ENCODE data around the gene SERTM1. TPM values are rescaled to one million over a fixed set of nuclear protein-coding genes. Genes with fewer than 3 reads are reported as not detected.

Gene SERTM1
- total RNA-seq, 1 experiment from 2014 or later, result 1.3 TPM

Other genes starting within 250 kb of the SERTM1 start
- 2.7 to 3.8 TPM (median 3.4 TPM) in 3 replicates for gene CCNA1, start 241.5 kb upstream of the SERTM1 start, total RNA-seq (2021)
- 6.6 to 9.2 TPM (median 7.7 TPM) in 3 replicates for gene RFXAP, start 145.2 kb downstream of the SERTM1 start, total RNA-seq (2021)
- 0.71 to 1.5 TPM (median 1.2 TPM) in 3 replicates for gene SMAD9, start 246.2 kb downstream of the SERTM1 start, total RNA-seq (2021)

Data from WTC11 (cell line).